SJSA1 (cell line): ENCODE data around the gene OR11H7. TPM values are rescaled to one million over a fixed set of nuclear protein-coding genes. Genes with fewer than 3 reads are reported as not detected.
"Not testable (repeated sequence)": the region's sequence is repeated elsewhere in the genome, so short reads cannot be mapped to it uniquely, and the experiment has no call there.

ENCODE experiments used
- DNase-seq, 2 experiments: peaks; one replicate each; pipeline ENCODE4 v3.0.0-alpha.2; 2015 to 2020; ENCODE audit warnings: low spot score in 2 of 2, low read depth in 1 of 2
- H3K27ac ChIP-seq: fragments of 250-450 bp; sonication (Bioruptor Pico); 2 replicates; pipeline ENCODE4 v1.5.1; 2020; ENCODE audit warnings: mild to moderate bottlenecking, moderate library complexity
- H3K27me3 ChIP-seq: fragments of 250-450 bp; sonication (Bioruptor Pico); replicated peaks from 2 replicates; pipeline ENCODE4 v1.5.1; 2020; ENCODE audit warnings: mild to moderate bottlenecking, moderate library complexity
- H3K36me3 ChIP-seq: fragments of 250-450 bp; sonication (Bioruptor Pico); 2 replicates; pipeline ENCODE4 v1.5.1; 2020; ENCODE audit warnings: mild to moderate bottlenecking
- H3K4me1 ChIP-seq: fragments of 250-450 bp; sonication (Bioruptor Pico); replicated peaks from 2 replicates; pipeline ENCODE4 v1.6.1; 2021; ENCODE audit warnings: mild to moderate bottlenecking
- H3K4me3 ChIP-seq: fragments of 250-450 bp; sonication (Bioruptor Pico); 2 replicates; pipeline ENCODE4 v1.5.1; 2020; ENCODE audit warnings: mild to moderate bottlenecking
- H3K9me3 ChIP-seq: fragments of 250-450 bp; sonication (Bioruptor Pico); replicated peaks from 2 replicates; pipeline ENCODE4 v1.5.1; 2020; ENCODE audit warnings: mild to moderate bottlenecking
- total RNA-seq: library from RNA; depleted of rRNA; stranded (reverse); fragments of >200 nt; shearing (Covaris generic); gene quantifications from 2 replicates; pipeline ENCODE4 v1.2.3, GENCODE V29; 2014; rRNA removed

The OR11H7 gene
- total RNA-seq, 1 experiment from 2014 or later = not detected

DNA sequence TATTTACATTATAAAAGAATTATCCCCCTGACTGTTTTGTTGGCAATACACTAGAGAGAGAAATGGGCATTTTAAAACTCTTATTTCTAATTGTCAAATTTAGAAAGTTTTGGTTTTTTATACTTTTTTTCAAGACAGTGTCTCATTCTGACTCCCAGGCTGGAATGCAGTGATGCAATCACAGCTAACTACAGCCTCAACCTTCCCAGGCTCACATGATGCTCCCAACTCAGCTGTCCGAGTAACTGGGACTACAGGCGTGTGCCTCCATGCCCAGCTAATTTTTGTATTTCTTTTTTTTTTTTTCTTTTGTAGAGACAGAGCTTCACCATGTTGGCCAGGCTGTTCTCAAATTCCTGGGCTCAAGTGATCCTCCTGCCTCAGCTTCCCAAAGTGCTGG is 13.6 kb upstream of the OR11H7 start:
- H3K27me3 ChIP-seq = no peaks in the 10 kb centered on the region
- H3K36me3 ChIP-seq = no peaks in the 10 kb centered on the region
- H3K4me3 ChIP-seq = no peak overlapping the region
- H3K9me3 ChIP-seq = no peaks in the 10 kb centered on the region
- no peaks in the 10 kb centered on the region for H3K4me1 ChIP-seq
- H3K27ac ChIP-seq = no peak overlapping the region
- no peak for DNase-seq

DNA sequence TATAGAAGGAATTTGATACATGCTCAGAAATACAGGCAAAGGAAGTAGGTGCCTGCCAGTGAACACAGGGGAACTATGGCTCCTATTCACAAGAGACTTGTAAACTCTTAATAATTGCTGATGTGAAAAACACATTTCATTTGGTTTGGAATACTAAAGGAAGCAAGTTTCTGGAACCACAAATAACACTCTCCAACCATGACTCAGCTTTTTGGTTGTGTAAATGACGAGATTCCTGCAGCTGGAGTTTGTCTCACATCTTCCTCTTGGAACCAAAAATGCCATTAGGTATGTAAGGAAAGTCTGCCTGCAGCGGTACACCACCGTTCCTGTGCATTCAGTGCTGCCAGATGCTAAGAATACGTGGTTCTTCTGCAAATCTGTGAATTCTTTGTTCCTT is 9.7 kb upstream of the OR11H7 start:
- Histone ChIP-seq H3K9me3 (no peaks in the 10 kb centered on the region), H3K36me3 (no peaks in the 10 kb centered on the region), H3K4me1 (no peaks in the 10 kb centered on the region), H3K4me3 (no peak overlapping the region), H3K27ac (no peak overlapping the region), H3K27me3 (no peaks in the 10 kb centered on the region)
- DNase-seq = no peak

DNA sequence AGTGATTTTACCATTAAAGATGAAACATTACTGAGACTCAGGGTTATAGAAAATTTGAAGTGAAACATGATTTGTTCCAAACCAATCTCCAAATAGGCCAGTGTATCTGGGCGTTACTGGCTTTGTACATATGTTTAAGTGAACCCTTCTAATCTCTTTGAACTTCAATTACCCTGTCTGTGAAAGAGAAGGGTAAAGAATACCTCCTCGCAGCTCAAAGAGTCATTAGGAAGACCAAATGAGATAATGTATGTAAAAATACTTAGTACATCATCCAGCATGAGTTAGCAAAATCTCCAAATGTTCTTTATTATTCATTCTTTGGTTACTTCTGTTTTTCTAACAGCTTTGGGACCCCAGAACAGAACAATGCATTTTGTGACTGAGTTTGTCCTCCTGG is 5.4 kb upstream of the OR11H7 start, which contains the start of gene OR11H6:
TSS of gene OR11H6 (plus strand) at position 301 of the 400 bp plus-strand sequence. CDS start at position 301, 0 bp downstream.
- Histone ChIP-seq H3K27me3 (no peaks in the 10 kb centered on the region), H3K4me1 (no peaks in the 10 kb centered on the region), H3K36me3 (no peaks in the 10 kb centered on the region), H3K27ac (no peak within 1 kb of the TSS), H3K9me3 (no peaks in the 10 kb centered on the region), H3K4me3 (no peak within 1 kb of the TSS)
- DNase-seq = no peak

DNA sequence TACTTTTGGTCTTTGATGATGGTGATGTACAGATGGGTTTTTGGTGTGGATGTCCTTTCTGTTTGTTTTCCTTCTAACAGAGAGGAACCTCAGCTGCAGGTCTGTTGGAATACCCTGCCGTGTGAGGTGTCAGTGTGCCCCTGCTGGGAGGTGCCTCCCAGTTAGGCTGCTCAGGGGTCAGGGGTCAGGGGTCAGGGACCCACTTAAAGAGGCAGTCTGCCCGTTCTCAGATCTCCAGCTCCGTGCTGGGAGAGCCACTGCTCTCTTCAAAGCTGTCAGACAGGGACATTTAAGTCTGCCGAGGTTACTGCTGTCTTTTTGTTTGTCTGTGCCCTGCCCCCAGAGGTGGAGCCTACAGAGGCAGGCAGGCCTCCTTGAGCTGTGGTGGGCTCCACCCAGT is 6.6 kb downstream of the OR11H7 start:
- H3K27me3 ChIP-seq = not testable (repeated sequence)

DNA sequence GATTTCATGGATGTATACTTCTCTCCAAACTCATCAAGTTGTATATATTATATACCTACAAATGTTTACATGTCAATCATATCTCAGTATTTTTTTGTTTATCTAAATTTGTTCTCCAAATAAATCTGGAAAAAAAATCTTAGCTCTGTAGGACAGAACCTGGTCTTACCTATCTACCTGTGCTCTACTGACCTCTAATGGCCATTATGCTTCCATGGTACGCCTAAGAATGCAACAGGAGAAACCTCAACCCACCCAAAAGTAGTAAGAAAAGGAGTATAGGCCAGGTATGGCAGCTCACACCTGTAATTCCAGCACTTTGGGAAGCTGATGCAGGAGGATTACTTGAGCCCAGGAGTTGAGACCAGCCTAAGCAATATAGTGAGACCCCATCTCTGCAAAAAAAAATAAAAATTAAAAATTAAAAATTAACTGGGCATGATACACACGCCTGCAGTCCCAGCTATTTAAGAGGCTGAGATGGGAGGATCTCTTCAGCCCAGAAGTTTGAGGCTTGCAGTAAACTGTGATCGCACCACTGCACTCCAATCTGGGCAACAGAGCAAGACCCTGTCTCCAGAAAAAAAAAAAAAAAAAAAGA is 19.0 kb downstream of the OR11H7 start:
- Histone ChIP-seq H3K36me3 (no peaks in the 10 kb centered on the region), H3K4me3 (no peak overlapping the region), H3K4me1 (no peaks in the 10 kb centered on the region), H3K27me3 (no peaks in the 10 kb centered on the region), H3K27ac (no peak overlapping the region), H3K9me3 (no peaks in the 10 kb centered on the region)
- no peak for DNase-seq

More for the DNA sequence above, 6.6 kb downstream of the OR11H7 start:
- H3K36me3 ChIP-seq, DNase-seq, H3K9me3 ChIP-seq, H3K27ac ChIP-seq, H3K4me3 ChIP-seq, H3K4me1 ChIP-seq: not testable (repeated sequence)

DNA sequence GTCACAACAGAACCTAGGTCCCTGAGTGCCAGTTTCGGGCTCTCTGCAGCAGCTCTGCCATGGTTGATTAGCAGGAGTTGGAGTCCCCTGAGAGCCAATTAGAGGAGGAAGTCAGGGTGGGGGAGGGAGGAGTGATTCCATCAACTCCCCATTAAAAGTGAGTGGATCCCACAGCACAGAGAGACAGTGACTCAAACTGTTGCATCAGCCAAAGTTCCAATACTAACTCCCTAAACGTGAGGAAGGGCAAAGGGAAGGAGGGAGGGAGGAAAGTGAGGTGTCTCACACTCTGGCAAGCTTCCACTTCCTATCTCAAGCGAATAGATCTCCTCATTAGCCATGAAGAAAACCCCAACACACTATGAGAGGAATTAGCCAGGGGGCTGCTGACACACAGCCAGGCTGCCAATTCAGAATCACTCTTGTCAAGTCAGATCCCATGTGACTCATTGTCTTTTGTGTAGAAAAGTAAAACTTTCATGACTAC is 33.9 kb downstream of the OR11H7 start:
- no peaks in the 10 kb centered on the region for H3K36me3 ChIP-seq
- no peaks in the 10 kb centered on the region for H3K27me3 ChIP-seq
- no peak overlapping the region for H3K4me3 ChIP-seq
- no peaks in the 10 kb centered on the region for H3K4me1 ChIP-seq
- no peak for DNase-seq
- H3K9me3 ChIP-seq = no peaks in the 10 kb centered on the region
- H3K27ac ChIP-seq = no peak overlapping the region

DNA sequence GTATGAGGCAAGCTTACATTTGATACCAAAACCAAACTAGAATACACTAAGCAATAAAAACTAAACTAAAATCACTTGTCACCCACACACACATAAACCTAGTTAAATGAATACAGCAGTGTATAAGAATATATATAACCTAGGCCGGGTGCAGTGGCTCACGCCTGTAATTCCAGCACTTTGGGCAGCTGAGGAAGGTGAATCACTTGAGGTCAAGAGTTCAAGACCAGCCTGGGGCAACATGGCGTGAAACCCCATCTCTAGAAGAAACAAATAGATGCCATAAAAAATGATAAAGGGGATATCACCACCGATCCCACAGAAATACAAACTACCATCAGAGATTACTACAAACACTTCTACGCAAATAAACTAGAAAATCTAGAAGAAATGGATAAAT is 35.6 kb downstream of the OR11H7 start:
- H3K9me3 ChIP-seq, H3K27me3 ChIP-seq, H3K27ac ChIP-seq, DNase-seq, H3K36me3 ChIP-seq, H3K4me1 ChIP-seq, H3K4me3 ChIP-seq: not testable (repeated sequence)

DNA sequence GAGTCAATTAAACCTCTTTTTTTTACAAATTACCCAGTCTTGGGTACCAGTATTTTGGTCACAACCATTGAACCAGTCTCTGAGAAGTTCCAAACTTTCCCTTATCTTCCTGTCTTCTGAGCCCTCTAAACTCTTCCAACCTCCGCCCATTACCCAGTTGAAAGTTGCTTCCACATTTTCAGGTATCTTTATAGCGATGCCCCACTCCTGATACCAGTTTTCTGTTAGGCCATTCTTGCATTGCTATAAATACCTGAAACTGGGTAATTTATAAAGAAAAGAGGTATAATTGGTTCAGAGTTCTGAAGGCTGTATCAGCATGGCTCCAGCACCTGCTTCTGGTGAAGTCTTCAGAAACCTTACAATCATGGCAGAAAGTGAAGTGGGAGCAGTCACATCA is 45.3 kb downstream of the OR11H7 start:
- Histone ChIP-seq H3K9me3 (no peaks in the 10 kb centered on the region), H3K36me3 (no peaks in the 10 kb centered on the region), H3K27ac (no peak overlapping the region), H3K4me3 (no peak overlapping the region), H3K4me1 (no peaks in the 10 kb centered on the region), H3K27me3 (no peaks in the 10 kb centered on the region)
- no peak for DNase-seq

DNA sequence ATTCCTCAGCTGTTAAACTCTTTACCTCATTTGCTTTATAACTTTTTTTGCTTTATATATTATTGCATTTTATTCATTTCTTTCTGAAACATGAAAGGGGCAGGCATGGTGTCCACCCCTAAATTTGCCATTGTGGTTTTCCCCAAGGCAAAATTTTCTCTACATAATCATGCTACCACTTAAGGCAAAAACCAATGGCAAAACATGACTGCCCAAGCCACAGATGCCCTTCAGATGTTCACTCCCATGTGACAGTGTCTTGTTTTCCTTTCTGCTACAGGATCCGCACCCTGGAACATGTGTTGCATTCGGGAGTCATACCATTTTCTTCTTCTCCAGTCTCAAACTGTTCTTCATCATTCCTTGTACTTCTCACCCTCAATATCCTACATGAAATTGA is 48.6 kb downstream of the OR11H7 start:
- no peak for DNase-seq
- Histone ChIP-seq H3K9me3 (no peaks in the 10 kb centered on the region), H3K27me3 (no peaks in the 10 kb centered on the region), H3K27ac (no peak overlapping the region), H3K4me3 (no peak overlapping the region), H3K36me3 (no peaks in the 10 kb centered on the region), H3K4me1 (no peaks in the 10 kb centered on the region)

DNA sequence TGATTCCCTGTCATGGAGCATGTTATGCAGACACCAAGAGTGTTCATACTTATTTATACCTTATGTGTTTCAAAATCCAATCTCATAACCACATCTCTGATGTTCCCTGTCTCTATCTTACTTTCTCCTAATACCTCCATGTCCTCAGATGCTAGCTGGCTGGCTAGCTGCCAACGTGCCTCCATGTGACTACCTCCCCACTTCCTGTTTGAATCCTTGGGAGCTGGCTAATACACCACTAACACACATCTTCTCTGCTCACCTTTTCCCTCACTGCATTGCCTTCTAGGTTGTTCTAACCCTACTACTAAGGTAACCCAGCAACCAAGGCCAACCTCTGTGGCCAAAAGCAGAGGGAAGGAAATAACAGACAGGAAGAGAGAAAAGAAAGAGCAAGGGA is 49.6 kb downstream of the OR11H7 start:
- Histone ChIP-seq H3K4me1 (no peaks in the 10 kb centered on the region), H3K27me3 (no peaks in the 10 kb centered on the region), H3K9me3 (no peaks in the 10 kb centered on the region), H3K4me3 (no peak overlapping the region), H3K36me3 (no peaks in the 10 kb centered on the region), H3K27ac (no peak overlapping the region)
- no peak for DNase-seq

DNA sequence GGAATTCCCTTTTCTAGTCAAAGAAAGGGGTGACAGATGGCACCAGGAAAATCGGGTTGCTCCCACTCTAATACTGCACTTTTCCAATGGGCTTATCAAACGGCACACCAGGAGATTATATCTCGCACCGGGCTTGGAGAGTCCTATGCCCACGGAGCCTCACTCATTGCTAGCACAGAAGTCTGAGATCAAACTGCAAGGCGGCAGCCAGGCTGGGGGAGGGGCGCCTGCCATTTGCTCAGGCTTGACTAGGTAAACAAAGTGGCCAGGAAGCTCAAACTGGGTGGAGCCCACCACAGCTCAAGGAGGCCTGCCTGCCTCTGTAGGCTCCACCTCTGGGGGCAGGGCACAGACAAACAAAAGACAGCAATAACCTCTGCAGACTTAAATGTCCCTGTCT is 51.5 kb downstream of the OR11H7 start:
- not testable (repeated sequence) for H3K4me3 ChIP-seq, H3K9me3 ChIP-seq, H3K27me3 ChIP-seq, DNase-seq, H3K27ac ChIP-seq, H3K4me1 ChIP-seq, H3K36me3 ChIP-seq

Other genes with a start within 250 kb of the OR11H7 start
- gene OR4Q2, start 226.8 kb upstream of the OR11H7 start, total RNA-seq = not detected in 2 replicates
- not detected in 2 replicates for gene OR4K14, start 209.7 kb upstream of the OR11H7 start, total RNA-seq
- not detected in 2 replicates for gene OR4K13, start 192.9 kb upstream of the OR11H7 start, total RNA-seq
- gene OR4L1, start 168.9 kb upstream of the OR11H7 start, total RNA-seq = not detected in 2 replicates
- not detected in 2 replicates for gene OR4K17, start 118.2 kb upstream of the OR11H7 start, total RNA-seq
- gene OR4N5, start 90.2 kb upstream of the OR11H7 start, total RNA-seq = not detected in 2 replicates
- gene OR11G2, start 38.1 kb upstream of the OR11H7 start, total RNA-seq = not detected in 2 replicates
- not detected in 2 replicates for gene OR11H6, start 5.3 kb upstream of the OR11H7 start, total RNA-seq
- not detected in 2 replicates for gene OR11H4, start 10.3 kb downstream of the OR11H7 start, total RNA-seq
- gene TTC5, start 77.0 kb downstream of the OR11H7 start, total RNA-seq = 9.9 and 20.7 TPM in 2 replicates
- 33.0 and 51.8 TPM in 2 replicates for gene CCNB1IP1, start 104.3 kb downstream of the OR11H7 start, total RNA-seq
- gene PARP2, start 114.7 kb downstream of the OR11H7 start, total RNA-seq = 16.2 and 34.2 TPM in 2 replicates
- gene TEP1, start 184.5 kb downstream of the OR11H7 start, total RNA-seq = 7.9 and 12.1 TPM in 2 replicates
- not detected in 2 replicates for gene KLHL33, start 207.2 kb downstream of the OR11H7 start, total RNA-seq
- 27.3 and 64.2 TPM in 2 replicates for gene OSGEP, start 225.8 kb downstream of the OR11H7 start, total RNA-seq
- 43.8 and 60.4 TPM in 2 replicates for gene APEX1, start 226.2 kb downstream of the OR11H7 start, total RNA-seq
- 18.9 and 20.5 TPM in 2 replicates for gene PIP4P1, start 232.5 kb downstream of the OR11H7 start, total RNA-seq
- gene PNP, start 240.4 kb downstream of the OR11H7 start, total RNA-seq = 27.3 and 34.8 TPM in 2 replicates